ENCODE data around the gene NPAS3. TPM values are rescaled to one million over a fixed set of nuclear protein-coding genes. Genes with fewer than 3 reads are reported as not detected.

NPAS3 gene
- total RNA-seq, 1 donor from 2014 or later, result 1.6 TPM

DNA sequence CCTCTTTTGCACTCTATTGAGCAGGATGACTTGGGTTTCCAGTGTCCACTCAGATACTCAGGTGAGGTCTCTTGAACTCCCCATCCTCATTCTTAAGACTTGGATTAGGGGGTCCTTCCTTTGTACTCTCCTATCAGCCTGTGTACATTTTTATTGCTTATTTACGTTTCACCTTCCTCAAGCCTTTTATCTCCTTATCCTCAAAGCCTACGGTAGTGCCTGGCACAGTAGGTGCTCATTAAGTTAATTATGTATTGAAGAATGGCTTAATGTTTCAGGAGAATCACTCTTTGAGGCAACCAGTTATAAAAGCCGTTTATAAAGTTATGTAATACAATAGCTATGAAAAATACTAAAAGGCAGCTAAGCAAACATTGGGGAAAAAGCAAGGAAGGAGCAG lies 315.7 kb downstream of the NPAS3 start:
- no peak overlapping the region for H3K27ac Mint-ChIP-seq (ENCODE audit: unreplicated experiment)
- H3K4me1 Mint-ChIP-seq (ENCODE audit: unreplicated experiment), result peaks cover 18% of the 10 kb centered on the region
- H3K27me3 Mint-ChIP-seq (ENCODE audit: unreplicated experiment), result no peaks in the 10 kb centered on the region
- DNase-seq (ENCODE audit: low spot score), result no peak
- H3K36me3 Mint-ChIP-seq (ENCODE audit: low read depth, unreplicated experiment), result no peaks in the 10 kb centered on the region
- no peak for TF ChIP-seq CTCF (IDR thresholded peaks at IDR 0.05; ENCODE audit: unreplicated experiment)
- H3K9me3 Mint-ChIP-seq (ENCODE audit: unreplicated experiment), result no peaks in the 10 kb centered on the region
- no peak overlapping the region for H3K4me3 Mint-ChIP-seq (ENCODE audit: unreplicated experiment)

GRCh38 chr14:33254861-33255395 lies 316.2 kb downstream of the NPAS3 start:
- peaks cover 13% of the 10 kb centered on the region for H3K4me1 Mint-ChIP-seq (ENCODE audit: unreplicated experiment)
- H3K4me3 Mint-ChIP-seq (ENCODE audit: unreplicated experiment), result no peak overlapping the region
- DNase-seq (ENCODE audit: low spot score), result no peak

GRCh38 chr14:33257796-33258195 lies 319.1 kb downstream of the NPAS3 start:
- H3K27me3 Mint-ChIP-seq (ENCODE audit: unreplicated experiment), result no peaks in the 10 kb centered on the region
- no peak for TF ChIP-seq CTCF (IDR thresholded peaks at IDR 0.05; ENCODE audit: unreplicated experiment)
- no peak for DNase-seq (ENCODE audit: low spot score)
- H3K9me3 Mint-ChIP-seq (ENCODE audit: unreplicated experiment), result no peaks in the 10 kb centered on the region
- H3K4me1 Mint-ChIP-seq (ENCODE audit: unreplicated experiment), result no peaks in the 10 kb centered on the region
- no peak overlapping the region for H3K4me3 Mint-ChIP-seq (ENCODE audit: unreplicated experiment)
- no peaks in the 10 kb centered on the region for H3K36me3 Mint-ChIP-seq (ENCODE audit: low read depth, unreplicated experiment)
- no peak overlapping the region for H3K27ac Mint-ChIP-seq (ENCODE audit: unreplicated experiment)

More at GRCh38 chr14:33254861-33255395, 316.2 kb downstream of the NPAS3 start:
- no peak for TF ChIP-seq CTCF (IDR thresholded peaks at IDR 0.05; ENCODE audit: unreplicated experiment)
- Mint-ChIP-seq H3K27ac (ENCODE audit: unreplicated experiment) (no peak overlapping the region), H3K27me3 (ENCODE audit: unreplicated experiment) (no peaks in the 10 kb centered on the region), H3K36me3 (ENCODE audit: low read depth, unreplicated experiment) (no peaks in the 10 kb centered on the region), H3K9me3 (ENCODE audit: unreplicated experiment) (no peaks in the 10 kb centered on the region)

- H3K27me3 Mint-ChIP-seq (ENCODE audit: unreplicated experiment), result no peaks in the 10 kb centered on the region
- DNase-seq (ENCODE audit: low spot score), result no peak
- no peaks in the 10 kb centered on the region for H3K4me1 Mint-ChIP-seq (ENCODE audit: unreplicated experiment)
- TF ChIP-seq CTCF (IDR thresholded peaks at IDR 0.05; ENCODE audit: unreplicated experiment), result no peak
- no peaks in the 10 kb centered on the region for H3K9me3 Mint-ChIP-seq (ENCODE audit: unreplicated experiment)
- no peak overlapping the region for H3K27ac Mint-ChIP-seq (ENCODE audit: unreplicated experiment)
- no peak overlapping the region for H3K4me3 Mint-ChIP-seq (ENCODE audit: unreplicated experiment)
- no peaks in the 10 kb centered on the region for H3K36me3 Mint-ChIP-seq (ENCODE audit: low read depth, unreplicated experiment)
Measured at GRCh38 chr14:33259764-33260163, 321.1 kb downstream of the NPAS3 start.

DNA sequence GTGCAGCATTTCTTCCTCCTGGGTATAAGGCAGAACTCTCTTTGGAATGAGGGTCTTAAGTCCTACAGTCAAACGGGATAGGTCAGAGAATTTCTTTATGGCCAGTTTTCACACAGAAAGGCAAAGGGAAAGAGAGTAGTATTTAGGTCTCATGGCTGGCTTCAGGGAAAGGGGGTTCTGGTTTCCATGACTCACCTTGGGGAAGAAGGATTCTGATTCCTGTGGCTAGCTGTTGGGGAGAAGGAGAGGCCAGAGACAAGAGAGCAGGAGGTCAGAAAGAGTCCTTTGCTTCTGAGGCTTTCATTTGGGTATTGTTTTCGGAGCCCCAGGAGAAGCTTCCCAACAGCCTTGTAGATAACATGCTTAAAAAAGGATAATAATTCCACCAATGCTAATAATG lies 332.5 kb downstream of the NPAS3 start:
- no peaks in the 10 kb centered on the region for H3K27me3 Mint-ChIP-seq (ENCODE audit: unreplicated experiment)
- no peaks in the 10 kb centered on the region for H3K4me1 Mint-ChIP-seq (ENCODE audit: unreplicated experiment)
- H3K27ac Mint-ChIP-seq (ENCODE audit: unreplicated experiment), result no peak overlapping the region
- no peak for DNase-seq (ENCODE audit: low spot score)
- no peaks in the 10 kb centered on the region for H3K9me3 Mint-ChIP-seq (ENCODE audit: unreplicated experiment)
- H3K36me3 Mint-ChIP-seq (ENCODE audit: low read depth, unreplicated experiment), result no peaks in the 10 kb centered on the region
- no peak overlapping the region for H3K4me3 Mint-ChIP-seq (ENCODE audit: unreplicated experiment)
- no peak for TF ChIP-seq CTCF (IDR thresholded peaks at IDR 0.05; ENCODE audit: unreplicated experiment)
